DMS153 treated with DMSO at 0.1 percent for 48 hours (cell line): ENCODE results near the gene RASSF3.
"Not testable (repeated sequence)": the region's sequence is repeated elsewhere in the genome, so short reads cannot be mapped to it uniquely, and the experiment has no call there.

Experiments
- DNase-seq: peaks from one replicate; lab custom pipeline; 2025; ENCODE audit not compliant: unreplicated experiment; lab: John Stamatoyannopoulos, UW

Gene RASSF3

GRCh38 chr12:64595863-64596793 is 14.2 kb upstream of the RASSF3 start:
- DNase-seq, result no peak

GRCh38 chr12:64598831-64599230 is 11.5 kb upstream of the RASSF3 start:
- DNase-seq, result no peak

DNA sequence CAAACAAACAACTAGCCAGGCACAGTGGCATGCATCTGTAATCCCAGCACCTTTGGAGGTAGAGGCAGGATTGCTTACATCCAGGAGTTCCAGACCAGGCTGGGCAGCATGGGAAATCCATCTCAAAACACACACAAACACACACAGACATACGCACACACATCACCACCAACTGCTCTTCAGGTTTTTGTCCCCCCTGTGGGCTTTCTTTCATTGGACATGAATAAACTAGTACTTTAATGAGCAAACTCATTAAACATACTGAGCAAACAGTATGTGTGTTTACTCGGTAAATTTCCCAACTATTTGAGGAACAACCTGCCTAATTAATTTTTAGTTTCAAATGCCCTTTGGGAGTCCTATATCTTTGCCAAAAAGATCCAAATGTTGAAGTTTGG is 10.1 kb upstream of the RASSF3 start:
- DNase-seq, result peak; percentile 39

DNA sequence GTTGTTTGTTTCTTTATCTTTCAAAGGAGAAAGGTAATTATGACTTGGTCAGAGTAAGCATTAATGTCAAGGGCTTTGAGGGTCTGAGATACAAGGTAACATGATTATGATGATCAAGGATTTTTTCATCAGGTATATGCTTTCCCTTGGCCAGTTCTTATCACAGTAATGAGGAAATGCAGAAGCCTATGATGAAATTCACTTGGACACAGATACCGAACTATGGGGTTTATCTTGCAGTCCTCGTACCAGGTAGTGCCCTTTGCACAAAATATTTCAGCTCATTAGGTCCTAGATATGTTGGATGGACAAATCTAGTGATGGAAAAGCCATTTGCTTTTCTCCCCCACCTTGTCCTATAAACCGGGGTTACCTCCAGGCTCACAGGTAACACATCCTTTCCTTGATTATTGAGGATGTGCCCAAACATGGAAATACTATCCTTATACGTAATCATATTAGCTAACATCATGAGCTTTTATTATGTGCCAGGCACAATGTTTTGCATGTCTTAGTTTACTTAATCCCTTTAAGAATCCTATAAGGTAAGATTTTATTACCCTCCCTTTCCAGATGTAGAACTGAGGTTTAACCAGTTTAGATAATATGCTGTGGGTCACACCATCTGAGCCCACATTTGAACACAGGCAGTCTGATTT is 7.0 kb upstream of the RASSF3 start:
- DNase-seq, result no peak

DNA sequence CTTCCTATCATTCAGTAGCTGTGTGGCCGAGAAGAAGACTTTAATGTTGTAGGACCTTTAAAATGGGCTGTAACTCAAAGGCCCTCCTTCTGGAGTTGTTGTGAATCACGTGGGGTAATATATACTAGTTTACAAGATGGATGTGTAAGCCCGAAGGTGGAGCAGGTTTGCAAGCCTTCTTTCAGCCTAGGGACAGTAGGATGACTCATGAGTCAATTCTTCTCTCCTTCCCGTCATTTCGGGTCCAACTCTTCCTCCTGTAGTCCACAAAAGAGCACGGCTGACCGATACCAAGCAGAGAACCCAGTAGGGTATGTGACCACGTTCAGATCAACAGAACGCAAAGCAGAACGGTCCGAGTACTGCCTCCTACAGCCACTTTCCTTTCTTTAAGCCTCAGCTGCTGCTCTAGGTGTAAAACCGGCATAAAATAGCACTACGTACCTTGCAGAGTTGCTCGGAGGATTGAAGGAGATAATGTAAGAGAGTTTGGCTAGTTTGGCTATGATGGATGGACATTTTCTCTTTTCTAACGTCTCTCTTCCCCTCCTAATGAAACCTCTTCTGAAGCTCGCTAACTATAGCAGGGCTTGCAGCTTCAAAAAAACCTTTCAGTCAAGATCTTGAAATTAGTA is 1.3 kb upstream of the RASSF3 start:
- DNase-seq, result no peak

DNA sequence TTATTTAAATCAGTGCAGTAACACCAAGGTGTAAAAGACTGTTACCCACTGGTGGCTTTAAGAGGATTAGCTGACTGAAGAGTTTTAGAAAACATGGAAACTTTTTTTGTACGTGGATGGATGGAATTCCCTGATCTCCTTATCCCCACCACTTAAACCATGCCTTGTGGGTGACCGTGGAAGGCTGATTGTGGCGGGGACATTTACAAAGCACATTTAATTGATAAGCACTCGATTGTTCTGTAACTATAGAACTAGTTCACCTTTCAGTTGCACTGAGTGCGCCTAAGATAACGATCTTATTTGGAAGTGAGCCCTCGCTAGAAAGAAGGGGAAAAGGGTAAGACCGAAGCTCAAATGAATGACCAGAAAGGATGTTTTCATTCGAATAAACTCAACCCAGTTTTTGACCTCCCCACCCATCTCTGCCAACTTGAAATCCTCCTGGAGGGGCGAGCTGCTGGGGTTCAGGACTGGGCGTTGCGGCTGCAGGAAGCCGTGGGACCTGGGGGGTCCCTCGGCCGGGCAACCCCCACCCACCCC is 688 bp upstream of the RASSF3 start:
- no peak for DNase-seq

GRCh38 chr12:64610660-64611340 is 505 bp downstream of the RASSF3 start:
- no peak for DNase-seq

- no peak for DNase-seq
Observed at GRCh38 chr12:64611341-64612284, 1.3 kb downstream of the RASSF3 start.

DNA sequence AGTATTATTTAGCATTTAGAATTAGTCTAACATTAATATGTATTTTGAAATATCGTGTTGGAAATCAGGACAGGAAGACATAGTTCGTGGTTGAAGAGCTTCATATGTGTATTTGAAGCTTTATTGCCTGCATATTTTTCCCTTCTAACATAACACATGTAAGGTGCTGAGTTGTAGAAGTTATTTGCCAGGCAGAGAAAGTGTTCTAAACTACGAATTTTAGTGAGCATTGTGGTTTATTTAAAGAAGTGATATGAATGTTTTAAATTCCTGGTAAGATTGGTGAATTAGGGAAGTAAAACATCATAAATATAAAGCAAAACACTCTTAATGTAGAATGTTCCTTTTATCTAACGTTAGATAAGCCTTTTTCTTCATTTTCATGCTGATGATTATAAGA is 2.5 kb downstream of the RASSF3 start:
- DNase-seq, result no peak

DNA sequence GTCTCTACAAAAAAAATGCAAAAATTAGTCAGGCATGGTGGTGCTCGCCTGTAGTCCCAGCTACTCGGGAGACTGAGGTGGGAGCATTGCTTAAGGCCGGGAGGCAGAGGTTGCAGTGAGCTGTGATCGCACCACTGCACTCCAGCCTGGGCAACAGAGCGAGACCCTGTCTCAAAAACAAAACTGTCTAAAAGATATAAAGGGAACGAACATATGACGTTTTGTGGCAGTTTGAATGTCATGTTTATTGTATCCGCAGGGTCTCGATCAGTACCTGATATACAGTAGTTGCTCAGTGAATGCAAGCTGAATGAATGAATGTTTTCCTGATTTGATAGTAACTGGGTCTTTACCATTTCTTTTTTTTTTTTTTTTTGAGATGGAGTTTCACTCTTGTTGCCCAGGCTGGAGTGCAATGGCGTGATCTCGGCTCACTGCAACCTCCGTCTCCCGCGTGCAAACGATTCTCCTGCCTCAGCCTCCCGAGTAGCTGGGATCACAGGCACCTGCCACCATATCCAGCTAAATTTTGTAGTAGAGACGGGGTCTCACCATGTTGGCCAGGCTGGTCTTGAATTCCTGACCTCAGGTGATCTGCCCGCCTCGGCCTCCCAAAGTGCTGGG is 3.6 kb downstream of the RASSF3 start:
- DNase-seq, result not testable (repeated sequence)

DNA sequence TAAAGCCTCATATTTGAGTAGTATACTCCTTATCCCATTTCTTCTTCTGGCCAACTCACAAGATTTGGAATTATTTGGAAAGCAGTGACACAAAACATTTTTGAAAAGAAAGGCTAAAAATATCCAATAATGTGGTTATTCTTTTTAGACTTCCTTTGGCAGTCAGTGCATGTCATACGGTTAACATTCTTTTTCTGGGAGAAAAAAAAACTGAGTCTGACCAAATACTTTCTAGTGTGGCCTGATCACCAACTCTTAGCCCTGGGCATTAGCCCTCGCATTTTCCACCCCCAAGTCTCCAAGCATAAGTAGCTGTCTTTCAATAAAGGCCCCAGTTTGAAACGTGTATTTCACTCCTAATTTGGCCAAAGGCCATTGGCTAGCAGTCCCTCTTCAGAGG is 5.9 kb downstream of the RASSF3 start:
- DNase-seq, result no peak

- no peak for DNase-seq
Observed at GRCh38 chr12:64618953-64619590, 8.8 kb downstream of the RASSF3 start.

- no peak for DNase-seq
Observed at GRCh38 chr12:64621257-64621942, 11.1 kb downstream of the RASSF3 start.

DNA sequence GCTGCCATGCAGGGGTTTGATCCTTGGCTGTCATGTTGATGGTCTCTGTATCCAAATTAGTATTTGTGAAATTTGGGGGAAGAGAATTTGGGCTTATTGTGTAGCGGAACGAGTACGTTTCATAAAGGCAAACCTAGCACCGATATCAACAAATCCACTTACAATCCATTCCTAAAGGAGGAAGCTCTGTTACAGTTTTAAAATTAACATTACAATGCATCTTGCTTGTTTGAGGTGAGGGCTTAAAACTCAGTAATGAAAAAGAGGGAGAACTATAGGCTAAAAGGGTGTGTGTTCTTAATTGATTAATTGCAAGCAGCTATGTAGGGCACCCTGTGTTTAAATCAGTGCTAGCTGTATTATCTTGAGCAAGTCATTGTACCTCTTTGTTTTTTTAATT is 13.7 kb downstream of the RASSF3 start:
- DNase-seq, result no peak

DNA sequence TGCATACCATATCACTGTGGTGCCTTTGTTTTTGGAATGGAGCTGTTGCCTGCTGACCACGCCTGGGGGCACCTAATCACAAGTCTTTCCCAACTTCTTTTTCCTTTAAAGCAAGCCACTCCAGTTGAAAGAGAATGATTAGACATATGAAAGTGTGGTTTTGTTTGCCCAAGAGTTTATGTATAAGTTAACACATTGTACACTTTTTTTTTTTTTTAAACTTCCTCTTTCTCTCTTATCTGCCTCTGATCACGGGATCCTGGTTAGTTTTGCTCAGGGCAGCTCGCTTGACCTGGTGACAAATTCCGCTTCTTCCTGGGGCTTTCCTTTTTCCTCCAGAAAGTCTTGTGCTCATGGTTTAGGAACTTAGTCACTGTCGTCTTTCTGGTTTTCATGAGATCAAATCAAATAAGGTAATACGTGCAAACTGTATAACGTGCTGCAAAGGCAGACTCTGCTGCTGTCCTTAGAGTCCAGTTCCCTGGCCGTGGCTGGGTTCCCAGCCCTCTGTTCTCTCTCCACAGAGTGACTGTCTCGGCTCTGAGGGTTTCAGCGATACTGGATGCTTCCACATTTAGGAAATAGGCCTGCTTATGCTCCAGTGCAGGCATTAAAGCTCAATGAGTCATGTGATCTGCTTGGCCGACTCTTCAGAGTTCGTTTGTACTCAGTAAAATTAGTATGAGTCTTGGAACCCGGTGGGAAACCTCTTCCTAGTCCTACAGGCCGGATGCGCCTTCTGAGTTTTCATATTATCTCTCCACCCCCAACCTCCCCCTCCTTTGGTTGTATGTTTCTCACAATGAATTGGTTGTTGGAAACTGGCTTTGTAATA is 15.2 kb downstream of the RASSF3 start:
- no peak for DNase-seq

- DNase-seq, result not testable (repeated sequence)
Observed at GRCh38 chr12:64626588-64626987, 16.3 kb downstream of the RASSF3 start.

- DNase-seq, result no peak
Observed at GRCh38 chr12:64627771-64628170, 17.5 kb downstream of the RASSF3 start.

DNA sequence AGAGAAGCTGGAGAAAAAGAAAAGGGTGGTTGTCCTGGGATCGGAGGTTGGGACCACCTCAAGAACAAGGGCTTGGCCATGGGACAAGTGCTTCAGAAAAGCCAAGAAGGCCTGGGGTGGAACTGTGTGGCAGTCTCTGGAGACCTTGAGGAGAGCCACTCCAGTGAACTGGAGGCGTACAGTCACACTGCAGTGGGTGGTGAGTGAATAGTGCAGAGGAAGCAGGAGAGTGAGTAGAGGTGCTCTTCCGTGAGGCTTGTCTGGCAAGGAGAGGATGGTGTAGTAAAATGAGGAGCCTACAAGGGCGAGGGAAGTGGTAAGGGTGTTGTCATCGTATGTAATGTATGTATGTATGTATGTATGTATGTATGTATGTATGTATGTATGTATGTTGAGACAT is 20.9 kb downstream of the RASSF3 start:
- DNase-seq, result no peak
